SKM-1 treated with dmso at 0.1 percent for 144 hours (cell line): ENCODE measurements around the gene BMPR1A.
"Not testable (repeated sequence)": the region's sequence is repeated elsewhere in the genome, so short reads cannot be mapped to it uniquely, and the experiment has no call there.

Experiments used
- DNase-seq: peaks from one replicate; lab custom pipeline; 2025; ENCODE audit not compliant: unreplicated experiment; lab: John Stamatoyannopoulos, UW

Gene BMPR1A

GRCh38 chr10:86729677-86730076 lies 26.7 kb upstream of the BMPR1A start:
- no peak for DNase-seq

GRCh38 chr10:86730227-86730626 lies 26.2 kb upstream of the BMPR1A start:
- DNase-seq: no peak

GRCh38 chr10:86732771-86733170 lies 23.6 kb upstream of the BMPR1A start:
- no peak for DNase-seq

- DNase-seq: no peak
Observed at GRCh38 chr10:86733260-86733671, 23.2 kb upstream of the BMPR1A start.

- peak; percentile 54 for DNase-seq
Observed at GRCh38 chr10:86734207-86734988, 22.0 kb upstream of the BMPR1A start.

- DNase-seq: not testable (repeated sequence)
Observed at GRCh38 chr10:86735278-86735677, 21.1 kb upstream of the BMPR1A start.

GRCh38 chr10:86742230-86742629 lies 14.2 kb upstream of the BMPR1A start:
- no peak for DNase-seq

GRCh38 chr10:86744067-86744725 lies 12.2 kb upstream of the BMPR1A start:
- no peak for DNase-seq

- DNase-seq: no peak
Observed at GRCh38 chr10:86747796-86748581, 8.4 kb upstream of the BMPR1A start.

- DNase-seq: no peak
Observed at GRCh38 chr10:86749854-86750253, 6.6 kb upstream of the BMPR1A start.

GRCh38 chr10:86751477-86751876 lies 4.9 kb upstream of the BMPR1A start:
- DNase-seq: no peak

- DNase-seq: no peak
Observed at GRCh38 chr10:86752311-86752710, 4.1 kb upstream of the BMPR1A start.

GRCh38 chr10:86753051-86753450 lies 3.4 kb upstream of the BMPR1A start:
- no peak for DNase-seq

GRCh38 chr10:86753638-86754434 lies 2.6 kb upstream of the BMPR1A start:
- DNase-seq: no peak

- DNase-seq: peak; percentile 42
Observed at GRCh38 chr10:86755454-86755739, 1.0 kb upstream of the BMPR1A start.

- DNase-seq: peak; percentile 88
Observed at GRCh38 chr10:86755740-86756510, 494 bp upstream of the BMPR1A start.

- peak; percentile 22 for DNase-seq
Observed at GRCh38 chr10:86757113-86757972, 924 bp downstream of the BMPR1A start.

- no peak for DNase-seq
Observed at GRCh38 chr10:86758189-86759072, 2.0 kb downstream of the BMPR1A start.
